ENCODE data around the gene FHOD1. TPM values are rescaled to one million over a fixed set of nuclear protein-coding genes. Genes with fewer than 3 reads are reported as not detected.

The FHOD1 gene
- total and polyA plus RNA-seq, 2 donors (not counting 1 experiment from before 2014, with no cell fraction given), result 7.1 to 32.7 TPM

- Histone ChIP-seq H3K27me3 (ENCODE audit: control insufficient read depth, insufficient read depth, low read length) (no peaks in the 10 kb centered on the region), H4K20me1 (ENCODE audit: control insufficient read depth, extremely low read depth, insufficient read depth, low read length) (no peaks in the 10 kb centered on the region), H3K36me3 (ENCODE audit: control insufficient read depth, insufficient read depth, low read length) (peaks cover 3% of the 10 kb centered on the region), H3K9ac (ENCODE audit: insufficient read depth, low read length) (no peak overlapping the region), H3K4me1 (ENCODE audit: control insufficient read depth, extremely low read depth, insufficient read depth, low read length) (peaks cover 12% of the 10 kb centered on the region), H3K4me3 (replicated peaks in 1 of 4; ENCODE audit: control extremely low read depth in 1 of 4, insufficient read depth in 1 of 4, low read depth in 3 of 4, low read length in 4 of 4) (no peak overlapping the region), H3K27ac (ENCODE audit: insufficient read depth, low read length) (no peak overlapping the region), H3K9me3 (ENCODE audit: control insufficient read depth, insufficient read depth, low read depth, low read length) (no peaks in the 10 kb centered on the region), H3K79me2 (ENCODE audit: control insufficient read depth, insufficient read depth, low read length) (no peaks in the 10 kb centered on the region), H2AFZ (ENCODE audit: low read length) (no peak overlapping the region), H3K4me2 (ENCODE audit: extremely low read depth, insufficient read depth, low read length) (no peak overlapping the region)
- DNase-seq (ENCODE audit: low read depth in 2 of 2), result no peak
- TF ChIP-seq CTCF (conservative IDR thresholded peaks at IDR 0.05 in 1 of 2, IDR thresholded peaks at IDR 0.05 in 1 of 2; ENCODE audit: low read depth in 1 of 2, low read length in 2 of 2), result no peak
- no peak for TF ChIP-seq EZH2 (IDR thresholded peaks at IDR 0.05; ENCODE audit: low read length, missing control alignments)
These were observed 18.6 kb upstream of the FHOD1 start for GRCh38 chr16:67265834-67266233.

- TF ChIP-seq EZH2 (IDR thresholded peaks at IDR 0.05; ENCODE audit: low read length, missing control alignments) (no peak), CTCF (conservative IDR thresholded peaks at IDR 0.05 in 1 of 2, IDR thresholded peaks at IDR 0.05 in 1 of 2; ENCODE audit: low read depth in 1 of 2, low read length in 2 of 2) (no peak)
- Histone ChIP-seq H3K4me1 (ENCODE audit: control insufficient read depth, extremely low read depth, insufficient read depth, low read length) (peaks cover 12% of the 10 kb centered on the region), H3K27ac (ENCODE audit: insufficient read depth, low read length) (no peak overlapping the region), H4K20me1 (ENCODE audit: control insufficient read depth, extremely low read depth, insufficient read depth, low read length) (no peaks in the 10 kb centered on the region), H3K27me3 (ENCODE audit: control insufficient read depth, insufficient read depth, low read length) (no peaks in the 10 kb centered on the region), H3K9me3 (ENCODE audit: control insufficient read depth, insufficient read depth, low read depth, low read length) (no peaks in the 10 kb centered on the region), H3K36me3 (ENCODE audit: control insufficient read depth, insufficient read depth, low read length) (no peaks in the 10 kb centered on the region), H3K4me2 (ENCODE audit: extremely low read depth, insufficient read depth, low read length) (no peak overlapping the region), H3K4me3 (replicated peaks in 1 of 4; ENCODE audit: control extremely low read depth in 1 of 4, insufficient read depth in 1 of 4, low read depth in 3 of 4, low read length in 4 of 4) (no peak overlapping the region), H3K9ac (ENCODE audit: insufficient read depth, low read length) (no peak overlapping the region), H3K79me2 (ENCODE audit: control insufficient read depth, insufficient read depth, low read length) (no peaks in the 10 kb centered on the region), H2AFZ (ENCODE audit: low read length) (no peak overlapping the region)
- DNase-seq (ENCODE audit: low read depth in 2 of 2), result no peak
These were observed 17.6 kb upstream of the FHOD1 start for GRCh38 chr16:67264866-67265265.

GRCh38 chr16:67264277-67264676 is 17.0 kb upstream of the FHOD1 start:
- no peaks in the 10 kb centered on the region for H3K27me3 ChIP-seq (ENCODE audit: control insufficient read depth, insufficient read depth, low read length)
- no peak overlapping the region for H3K4me2 ChIP-seq (ENCODE audit: extremely low read depth, insufficient read depth, low read length)
- no peak overlapping the region for H3K4me3 ChIP-seq (replicated peaks in 1 of 4; ENCODE audit: control extremely low read depth in 1 of 4, insufficient read depth in 1 of 4, low read depth in 3 of 4, low read length in 4 of 4)
- no peak overlapping the region for H3K9ac ChIP-seq (ENCODE audit: insufficient read depth, low read length)
- no peak for TF ChIP-seq EZH2 (IDR thresholded peaks at IDR 0.05; ENCODE audit: low read length, missing control alignments)
- peak in 1 of 2 donors; percentile 17 for TF ChIP-seq CTCF (conservative IDR thresholded peaks at IDR 0.05 in 1 of 2, IDR thresholded peaks at IDR 0.05 in 1 of 2; ENCODE audit: low read depth in 1 of 2, low read length in 2 of 2)
- no peak overlapping the region for H3K27ac ChIP-seq (ENCODE audit: insufficient read depth, low read length)
- H4K20me1 ChIP-seq (ENCODE audit: control insufficient read depth, extremely low read depth, insufficient read depth, low read length), result no peaks in the 10 kb centered on the region
- H2AFZ ChIP-seq (ENCODE audit: low read length), result no peak overlapping the region
- H3K9me3 ChIP-seq (ENCODE audit: control insufficient read depth, insufficient read depth, low read depth, low read length), result no peaks in the 10 kb centered on the region
- DNase-seq (ENCODE audit: low read depth in 2 of 2), result no peak
- H3K4me1 ChIP-seq (ENCODE audit: control insufficient read depth, extremely low read depth, insufficient read depth, low read length), result peaks cover 12% of the 10 kb centered on the region
- H3K36me3 ChIP-seq (ENCODE audit: control insufficient read depth, insufficient read depth, low read length), result peaks cover 2% of the 10 kb centered on the region
- no peaks in the 10 kb centered on the region for H3K79me2 ChIP-seq (ENCODE audit: control insufficient read depth, insufficient read depth, low read length)
